ENCODE measurements around the gene MED26. TPM values are rescaled to one million over a fixed set of nuclear protein-coding genes. Genes with fewer than 3 reads are reported as not detected.
"Not testable (repeated sequence)": the region's sequence is repeated elsewhere in the genome, so short reads cannot be mapped to it uniquely, and the experiment has no call there.

MED26 gene
- total and polyA plus RNA-seq, 2 of the 8 experiments (the other 6 are each of a cell fraction or from before 2014, with no cell fraction given): 5.3 to 10.7 TPM

- H3K9me3 ChIP-seq (ENCODE audit: insufficient read depth in 2 of 2, low read depth in 1 of 2, low read length in 1 of 2); H3K4me1 ChIP-seq (replicated peaks in 1 of 4; ENCODE audit: control insufficient read depth in 3 of 4, insufficient read depth in 4 of 4, low read length in 3 of 4); H3K27me3 ChIP-seq (replicated peaks in 1 of 4; ENCODE audit: control insufficient read depth in 3 of 4, extremely low read depth in 1 of 4, insufficient read depth in 3 of 4, low read length in 3 of 4); H3K56ac ChIP-seq (replicated peaks; ENCODE audit: insufficient read length, low read depth, low read length); H2AFZ ChIP-seq (ENCODE audit: low read length); H3K79me1 ChIP-seq (ENCODE audit: low read depth, low read length); H3K36me3 ChIP-seq (ENCODE audit: control insufficient read depth in 2 of 4, insufficient read depth in 4 of 4, low read length in 3 of 4); H4K5ac ChIP-seq (ENCODE audit: insufficient read length, low read depth, low read length); H3K18ac ChIP-seq (ENCODE audit: extremely low read depth, low read length); H3K27ac ChIP-seq (ENCODE audit: low read depth, low read length); H3K9ac ChIP-seq (replicated peaks in 1 of 4; ENCODE audit: extremely low read depth in 1 of 4, low read depth in 3 of 4, low read length in 3 of 4); H3K23me2 ChIP-seq (ENCODE audit: low read depth, low read length); H2BK5ac ChIP-seq (ENCODE audit: low read depth, low read length); H2AK5ac ChIP-seq (ENCODE audit: low read depth, low read length); H4K20me1 ChIP-seq (replicated peaks in 1 of 2; ENCODE audit: control insufficient read depth in 1 of 2, insufficient read depth in 2 of 2, low read length in 2 of 2); H3K23ac ChIP-seq (ENCODE audit: insufficient read length); H3K14ac ChIP-seq (ENCODE audit: insufficient read length); H2BK120ac ChIP-seq (replicated peaks; ENCODE audit: low read depth, low read length); H2BK15ac ChIP-seq (ENCODE audit: low read length); H3K4me3 ChIP-seq (ENCODE audit: extremely low read depth in 1 of 4, insufficient read depth in 2 of 4, low read depth in 3 of 4, low read length in 4 of 4); H2BK12ac ChIP-seq (ENCODE audit: low read depth, low read length); H2BK20ac ChIP-seq (ENCODE audit: low read length); DNase-seq (ENCODE audit: low read depth in 1 of 2, low spot score in 2 of 2); H4K8ac ChIP-seq (ENCODE audit: extremely low read depth, insufficient read depth, low read length); H3K4me2 ChIP-seq (ENCODE audit: insufficient read depth in 1 of 2, low read depth in 2 of 2, low read length in 2 of 2); FAIRE-seq; H4K91ac ChIP-seq (replicated peaks; ENCODE audit: insufficient read length, low read length); H3K79me2 ChIP-seq (ENCODE audit: control insufficient read depth in 1 of 2, insufficient read depth in 2 of 2, low read length in 2 of 2); H3K4ac ChIP-seq (replicated peaks; ENCODE audit: insufficient read length, low read depth, low read length): not testable (repeated sequence)
- CTCF ChIA-PET (ENCODE audit: partially characterized antibody): interaction anchor here (0.9 to 1.4 kb wide), 2 partner anchors 41 to 47 kb away, joined by 3 read pairs; no protein-coding TSS in a partner anchor
- POLR2A ChIA-PET (ENCODE audit: partially characterized antibody): interaction anchor here (0.6 to 3.3 kb wide), 4 partner anchors 12 to 157 kb away, joined by 3 to 19 read pairs (median 4); partner anchors contain the start of genes SMIM7 and TMEM38A
- WGBS, 2 experiments (ENCODE audit: extremely low coverage in 1 of 2, insufficient coverage in 1 of 2, insufficient read length in 1 of 2, insufficient replicate concordance in 2 of 2, low coverage in 1 of 2, low lambda C conversion rate in 2 of 2, missing lambda C conversion rate in 1 of 2): 89% methylated on average over 4 of the region's 4 CpGs; no CpG with 5 or more reads in 1 of the 2 experiments
Measured at GRCh38 chr19:16673839-16674238, 45.8 kb upstream of the MED26 start.

All from H1 (cell line).